ENCODE measurements around the gene STX7.

The STX7 gene

GRCh38 chr6:132401618-132402285 is 111.2 kb downstream of the STX7 start (continued):
- TF ChIP-seq ZFP3 (tag by site-specific recombination; IDR thresholded peaks at IDR 0.05; ENCODE audit: low read depth) (no peak), KLF17 (tag by site-specific recombination; IDR thresholded peaks at IDR 0.05) (no peak), KLF9 (tag by site-specific recombination; IDR thresholded peaks at IDR 0.05; ENCODE audit: low read depth) (no peak), ZNF623 (tag by site-specific recombination; IDR thresholded peaks at IDR 0.05) (no peak), AEBP2 (tag by site-specific recombination; IDR thresholded peaks at IDR 0.05; ENCODE audit: borderline replicate concordance) (no peak), YY1 (tag by site-specific recombination; IDR thresholded peaks at IDR 0.05) (no peak), ZNF114 (tag by site-specific recombination; IDR thresholded peaks at IDR 0.05) (no peak), ZNF473 (tag by site-specific recombination; IDR thresholded peaks at IDR 0.05) (no peak), SETDB1 (IDR thresholded peaks at IDR 0.05; ENCODE audit: insufficient read length, low read length) (no peak), BCL11B (tag by site-specific recombination; IDR thresholded peaks at IDR 0.05; ENCODE audit: low read depth) (no peak), ZBTB44 (tag by site-specific recombination; IDR thresholded peaks at IDR 0.05) (no peak), ZNF514 (tag by site-specific recombination; IDR thresholded peaks at IDR 0.05) (no peak), ZNF521 (tag by site-specific recombination; IDR thresholded peaks at IDR 0.05) (no peak), ZNF664 (tag by site-specific recombination; IDR thresholded peaks at IDR 0.05) (no peak), IKZF3 (tag by site-specific recombination; IDR thresholded peaks at IDR 0.05) (no peak), ZNF426 (tag by site-specific recombination; IDR thresholded peaks at IDR 0.05) (no peak), ZNF654 (tag by site-specific recombination; IDR thresholded peaks at IDR 0.05; ENCODE audit: low read depth) (no peak), ZNF354C (tag by site-specific recombination; IDR thresholded peaks at IDR 0.05; ENCODE audit: borderline replicate concordance, low read depth) (no peak), RBAK (tag by site-specific recombination; IDR thresholded peaks at IDR 0.05) (no peak), PRDM10 (tag by site-specific recombination; IDR thresholded peaks at IDR 0.05) (0 out of 2 replicates have a peak, but pooled peaks have one; percentile 12), ZNF404 (tag by site-specific recombination; IDR thresholded peaks at IDR 0.05) (no peak), WT1 (tag by site-specific recombination; IDR thresholded peaks at IDR 0.05) (peak; percentile 13), ZNF768 (tag by site-specific recombination; IDR thresholded peaks at IDR 0.05) (no peak), ZNF280C (tag by site-specific recombination; IDR thresholded peaks at IDR 0.05) (no peak), ZFP41 (tag by site-specific recombination; IDR thresholded peaks at IDR 0.05; ENCODE audit: borderline replicate concordance) (no peak), ZNF549 (tag by site-specific recombination; IDR thresholded peaks at IDR 0.05) (no peak), ZNF211 (tag by site-specific recombination; IDR thresholded peaks at IDR 0.05; ENCODE audit: low read depth) (no peak), ZNF830 (tag by site-specific recombination; IDR thresholded peaks at IDR 0.05; ENCODE audit: low read depth) (no peak)
- TF ChIP-seq, protein P1, sequence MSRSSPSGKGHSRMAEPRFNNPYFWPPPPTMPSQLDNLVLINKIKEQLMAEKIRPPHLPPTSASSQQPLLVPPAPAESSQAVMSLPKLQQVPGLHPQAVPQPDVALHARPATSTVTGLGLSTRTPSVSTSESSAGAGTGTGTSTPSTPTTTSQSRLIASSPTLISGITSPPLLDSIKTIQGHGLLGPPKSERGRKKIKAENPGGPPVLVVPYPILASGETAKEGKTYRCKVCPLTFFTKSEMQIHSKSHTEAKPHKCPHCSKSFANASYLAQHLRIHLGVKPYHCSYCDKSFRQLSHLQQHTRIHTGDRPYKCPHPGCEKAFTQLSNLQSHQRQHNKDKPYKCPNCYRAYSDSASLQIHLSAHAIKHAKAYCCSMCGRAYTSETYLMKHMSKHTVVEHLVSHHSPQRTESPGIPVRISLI (tag by site-specific recombination; IDR thresholded peaks at IDR 0.05): no peak
